ENCODE measurements around the gene EXOSC5. TPM values are rescaled to one million over a fixed set of nuclear protein-coding genes. Genes with fewer than 3 reads are reported as not detected.

EXOSC5 gene
- polyA plus RNA-seq, 3 donors = 12.5 to 17.4 (median 14.3) TPM

DNA sequence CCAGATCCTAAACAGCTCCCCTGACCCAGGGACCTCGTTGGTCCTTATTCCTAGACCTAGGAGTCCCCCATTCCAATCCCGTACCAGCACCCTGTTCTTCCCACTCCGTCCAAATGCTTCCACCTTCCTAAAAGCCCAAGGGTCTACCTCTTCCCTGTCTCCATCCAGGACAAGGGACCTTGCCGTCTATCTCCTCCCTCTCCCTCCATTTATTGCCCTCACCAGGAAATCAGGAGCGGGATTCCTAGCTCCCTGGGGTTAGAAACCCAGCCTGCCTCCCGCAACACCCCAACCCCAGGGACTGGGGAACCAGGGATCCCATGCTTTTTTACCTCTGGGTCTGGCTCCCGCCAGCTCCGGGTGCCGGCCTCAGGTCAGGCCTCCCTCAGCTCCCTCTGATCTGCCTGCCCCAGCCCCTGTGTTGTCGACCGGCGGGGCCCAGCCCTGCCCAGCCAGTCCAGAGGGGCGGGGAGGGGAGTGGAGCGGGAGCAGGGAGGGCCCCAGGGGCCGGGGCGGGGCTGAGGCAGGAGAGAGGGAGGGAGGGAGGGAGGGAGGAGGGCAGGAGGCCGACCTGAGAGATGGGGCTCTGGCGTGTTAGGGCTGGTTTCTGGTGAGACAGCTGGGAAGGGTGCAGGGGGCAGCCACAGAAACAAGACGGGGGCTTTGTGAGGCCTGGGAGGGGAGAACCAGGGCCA lies 29.9 kb upstream of the EXOSC5 start, which contains the start of gene B3GNT8:
Gene B3GNT8 (minus strand): TSS at position 423 of the 695 bp plus-strand sequence. CDS start 596 bp downstream, outside the sequence.
- peak in 2 of 3 donors; percentile 49 to 60 for DNase-seq (ENCODE audit: low read depth in 3 of 3, low spot score in 2 of 3)

DNA sequence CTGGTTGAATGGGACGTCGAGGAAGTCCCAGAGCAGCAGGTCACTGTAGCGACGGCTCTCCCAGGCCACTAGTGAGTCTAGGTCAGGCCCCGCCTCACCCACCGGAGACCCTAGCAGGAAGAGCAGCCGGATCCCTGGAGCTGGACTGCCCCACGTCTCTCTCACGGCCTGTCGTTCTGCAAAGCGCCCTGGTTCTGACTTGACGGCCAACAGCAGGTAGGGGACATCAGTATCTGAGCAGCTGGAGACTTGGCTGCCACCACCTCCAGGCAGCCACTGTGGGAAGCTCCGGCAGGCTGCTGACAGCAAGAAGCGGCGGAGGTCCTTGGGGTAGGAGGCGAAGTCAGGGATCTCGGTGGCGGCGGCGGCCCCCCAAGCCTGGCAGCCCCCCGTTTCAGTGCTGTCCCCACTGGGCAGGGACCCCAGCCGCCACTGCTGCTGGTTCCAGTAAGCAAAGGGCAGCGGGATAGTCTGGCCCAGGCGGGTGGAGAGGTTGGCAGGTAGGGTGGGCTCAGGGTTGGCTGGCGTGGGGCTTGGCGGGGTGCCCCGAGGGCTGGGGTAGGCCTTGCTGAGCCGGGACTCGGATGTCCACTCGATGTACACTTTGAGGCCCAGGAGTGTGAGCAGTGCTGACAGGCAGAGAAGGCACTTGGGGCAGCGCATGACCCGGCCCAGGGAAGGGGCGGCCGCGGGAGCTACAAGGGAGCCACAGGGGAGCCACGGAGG lies 29.1 kb upstream of the EXOSC5 start:
- no peak for DNase-seq (ENCODE audit: low read depth in 3 of 3, low spot score in 2 of 3)

DNA sequence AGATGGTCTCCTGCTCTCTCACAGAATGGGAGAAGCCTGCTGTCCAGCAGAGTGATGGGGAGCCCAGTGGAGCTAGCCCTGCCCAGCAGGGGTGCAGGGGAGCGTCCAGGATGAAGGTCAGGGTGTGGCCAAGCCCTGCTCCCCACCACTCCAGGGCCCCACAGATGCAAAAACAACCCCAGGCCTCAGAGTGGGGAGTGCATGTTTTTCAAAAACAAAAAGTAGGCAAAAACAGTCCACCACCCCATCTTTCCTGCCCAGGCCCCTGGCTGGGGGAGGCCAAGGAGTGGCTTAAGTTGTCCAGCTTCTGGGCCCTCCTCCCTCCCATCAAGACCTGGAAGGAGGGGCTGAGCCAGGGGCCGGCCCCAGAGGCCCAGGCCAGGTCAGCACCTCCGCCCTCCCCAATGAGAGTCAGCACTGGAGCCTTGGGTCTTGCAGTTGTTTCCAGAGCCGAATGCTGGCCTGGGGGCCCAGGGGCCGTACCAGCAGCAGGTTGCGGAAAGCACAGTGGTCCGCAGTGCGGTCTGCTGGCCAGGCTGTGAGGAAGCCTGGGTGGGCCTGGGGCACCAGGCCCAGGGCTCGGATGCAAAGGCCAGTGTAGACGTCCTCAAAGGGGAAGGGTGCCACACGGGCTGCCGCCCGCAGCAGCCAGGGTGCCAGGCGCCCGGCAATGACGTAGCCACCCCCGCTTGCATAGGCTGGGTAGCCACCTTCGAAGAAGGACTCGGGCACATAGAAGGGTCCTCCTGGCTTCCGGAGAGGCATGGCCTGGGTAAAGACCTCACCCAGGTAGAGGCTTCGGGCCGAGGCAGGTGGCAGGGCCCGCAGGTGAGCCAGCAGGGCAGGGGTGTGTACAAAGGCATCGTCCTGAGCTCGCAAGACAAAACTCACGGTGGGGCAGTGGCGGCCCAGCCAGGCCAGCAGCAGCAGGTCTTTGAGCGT lies 28.3 kb upstream of the EXOSC5 start:
- no peak for DNase-seq (ENCODE audit: low read depth in 3 of 3, low spot score in 2 of 3)

DNA sequence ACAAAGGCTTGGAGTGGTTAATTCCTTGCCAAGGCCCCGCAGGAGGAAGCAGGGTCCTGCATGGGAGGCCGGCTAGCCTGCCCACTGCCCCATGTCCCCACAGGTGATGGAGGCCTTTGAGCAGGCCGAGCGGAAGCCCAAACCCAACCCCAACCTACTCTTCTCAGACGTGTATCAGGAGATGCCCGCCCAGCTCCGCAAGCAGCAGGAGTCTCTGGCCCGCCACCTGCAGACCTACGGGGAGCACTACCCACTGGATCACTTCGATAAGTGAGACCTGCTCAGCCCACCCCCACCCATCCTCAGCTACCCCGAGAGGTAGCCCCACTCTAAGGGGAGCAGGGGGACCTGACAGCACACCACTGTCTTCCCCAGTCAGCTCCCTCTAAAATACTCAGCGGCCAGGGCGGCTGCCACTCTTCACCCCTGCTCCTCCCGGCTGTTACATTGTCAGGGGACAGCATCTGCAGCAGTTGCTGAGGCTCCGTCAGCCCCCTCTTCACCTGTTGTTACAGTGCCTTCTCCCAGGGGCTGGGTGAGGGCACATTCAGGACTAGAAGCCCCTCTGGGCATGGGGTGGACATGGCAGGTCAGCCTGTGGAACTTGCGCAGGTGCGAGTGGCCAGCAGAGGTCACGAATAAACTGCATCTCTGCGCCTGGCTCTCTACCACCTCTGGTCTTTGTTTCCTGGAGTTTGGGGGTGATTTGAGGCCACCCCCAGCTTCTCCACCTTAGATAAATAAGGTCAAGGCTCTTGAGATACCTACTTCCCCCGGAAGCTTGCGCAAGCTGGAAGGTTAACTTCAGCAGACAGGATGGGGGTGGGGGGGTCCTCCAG lies 27.4 kb upstream of the EXOSC5 start:
- no peak for DNase-seq (ENCODE audit: low read depth in 3 of 3, low spot score in 2 of 3)

DNA sequence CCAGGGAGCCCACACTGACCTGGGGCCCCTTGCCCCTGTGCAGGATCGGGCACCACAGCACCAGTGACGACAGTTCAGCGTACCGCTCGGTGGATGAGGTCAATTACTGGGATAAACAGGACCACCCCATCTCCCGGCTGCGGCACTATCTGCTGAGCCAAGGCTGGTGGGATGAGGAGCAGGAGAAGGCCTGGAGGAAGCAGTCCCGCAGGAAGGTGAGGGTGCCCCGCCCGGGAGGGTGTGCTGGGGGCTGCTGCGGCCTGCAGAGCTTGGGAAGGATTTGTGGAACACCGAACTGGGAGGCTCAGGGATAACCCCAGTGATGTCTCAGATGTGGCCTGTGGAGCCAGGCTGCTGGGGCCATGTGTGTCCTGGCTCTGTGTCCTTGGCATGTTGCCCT lies 25.8 kb upstream of the EXOSC5 start:
- DNase-seq (ENCODE audit: low read depth in 3 of 3, low spot score in 2 of 3) = no peak

DNA sequence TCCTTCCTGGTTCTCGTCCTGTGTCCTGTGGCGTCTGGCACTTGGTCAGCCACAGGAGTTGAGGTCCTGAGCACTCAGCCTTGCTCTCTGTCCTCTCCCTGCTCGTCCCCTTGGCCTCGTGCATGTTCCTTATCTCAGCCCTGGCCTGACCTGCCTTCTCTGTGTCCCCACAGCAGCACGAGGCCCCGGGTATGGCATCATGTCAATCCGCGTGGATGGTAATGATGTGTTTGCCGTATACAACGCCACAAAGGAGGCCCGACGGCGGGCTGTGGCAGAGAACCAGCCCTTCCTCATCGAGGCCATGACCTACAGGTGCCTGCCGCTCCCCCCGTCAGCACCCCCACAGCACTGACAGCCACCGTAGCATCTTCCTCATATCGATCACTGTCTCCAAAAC lies 25.3 kb upstream of the EXOSC5 start:
- no peak for DNase-seq (ENCODE audit: low read depth in 3 of 3, low spot score in 2 of 3)

DNA sequence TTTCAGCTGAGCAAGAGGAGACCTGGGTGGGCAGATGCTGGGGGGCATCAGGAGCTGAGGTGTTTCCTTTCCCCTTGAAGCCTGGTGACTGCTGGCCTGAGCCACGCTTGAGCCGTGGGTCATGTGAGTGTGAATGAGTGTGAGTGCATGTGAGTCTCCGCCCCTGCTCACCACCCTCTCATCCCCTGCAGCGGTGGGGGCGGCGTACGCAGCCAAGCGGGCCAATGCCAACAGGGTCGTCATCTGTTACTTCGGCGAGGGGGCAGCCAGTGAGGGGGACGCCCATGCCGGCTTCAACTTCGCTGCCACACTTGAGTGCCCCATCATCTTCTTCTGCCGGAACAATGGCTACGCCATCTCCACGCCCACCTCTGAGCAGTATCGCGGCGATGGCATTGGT lies 24.8 kb upstream of the EXOSC5 start:
- DNase-seq (ENCODE audit: low read depth in 3 of 3, low spot score in 2 of 3) = no peak

DNA sequence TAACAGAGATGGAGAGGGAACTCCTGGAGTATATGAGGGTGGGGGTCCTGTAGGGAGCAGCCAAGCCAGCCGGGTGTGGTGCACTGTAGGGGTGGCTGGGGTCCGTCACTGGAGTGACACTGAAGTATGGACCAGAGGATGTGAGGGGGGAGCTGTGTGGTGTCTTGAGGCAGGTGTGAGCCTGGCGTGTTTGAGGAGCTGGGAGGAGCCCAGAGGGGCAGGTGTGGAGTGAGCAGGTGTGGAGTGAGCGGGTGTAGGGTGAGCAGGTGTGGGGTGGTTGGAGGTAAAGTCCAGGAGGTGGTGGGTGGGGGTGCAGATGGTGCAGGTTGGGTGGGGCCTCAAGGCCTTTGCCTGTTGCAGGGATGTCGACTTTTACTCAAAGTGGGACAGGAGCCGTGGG lies 24.2 kb upstream of the EXOSC5 start:
- no peak for DNase-seq (ENCODE audit: low read depth in 3 of 3, low spot score in 2 of 3)

DNA sequence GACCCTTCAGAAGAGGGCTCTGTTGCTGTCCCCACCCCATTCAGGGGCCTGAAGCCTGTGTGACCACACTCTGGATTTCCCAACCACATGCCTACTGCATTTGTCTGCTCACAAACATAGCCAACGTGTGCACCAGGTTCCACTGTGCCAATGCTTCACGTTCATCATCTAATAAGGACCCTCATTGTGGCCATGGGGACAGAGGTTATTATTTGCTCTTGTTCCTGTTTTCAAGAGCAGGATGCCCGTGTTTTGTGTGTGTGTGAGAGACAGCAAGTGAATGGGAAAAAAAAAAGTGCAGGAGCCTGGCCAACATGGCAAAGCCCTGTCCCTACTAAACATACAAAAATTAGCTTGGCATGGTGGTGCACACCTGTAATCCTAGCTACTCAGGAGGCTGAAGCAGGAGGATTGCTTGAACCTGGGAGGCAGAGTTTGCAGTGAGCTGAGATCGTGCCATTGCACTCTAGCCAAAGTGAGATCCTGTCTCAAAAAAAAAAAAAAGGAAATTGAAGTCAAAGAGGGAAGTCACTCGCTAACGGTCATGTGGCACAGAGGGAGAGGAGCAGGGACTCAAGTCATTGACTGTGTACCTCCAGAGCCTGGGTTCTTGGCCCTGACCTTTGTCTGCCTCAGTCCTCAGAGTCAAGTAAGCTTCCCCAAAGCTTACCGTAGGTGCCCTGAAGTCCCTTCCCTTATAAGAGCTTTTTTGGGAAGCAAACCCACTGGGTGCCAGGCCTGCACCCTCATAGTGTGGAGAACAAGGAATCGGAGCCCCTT lies 23.1 kb upstream of the EXOSC5 start:
- no peak for DNase-seq (ENCODE audit: low read depth in 3 of 3, low spot score in 2 of 3)

DNA sequence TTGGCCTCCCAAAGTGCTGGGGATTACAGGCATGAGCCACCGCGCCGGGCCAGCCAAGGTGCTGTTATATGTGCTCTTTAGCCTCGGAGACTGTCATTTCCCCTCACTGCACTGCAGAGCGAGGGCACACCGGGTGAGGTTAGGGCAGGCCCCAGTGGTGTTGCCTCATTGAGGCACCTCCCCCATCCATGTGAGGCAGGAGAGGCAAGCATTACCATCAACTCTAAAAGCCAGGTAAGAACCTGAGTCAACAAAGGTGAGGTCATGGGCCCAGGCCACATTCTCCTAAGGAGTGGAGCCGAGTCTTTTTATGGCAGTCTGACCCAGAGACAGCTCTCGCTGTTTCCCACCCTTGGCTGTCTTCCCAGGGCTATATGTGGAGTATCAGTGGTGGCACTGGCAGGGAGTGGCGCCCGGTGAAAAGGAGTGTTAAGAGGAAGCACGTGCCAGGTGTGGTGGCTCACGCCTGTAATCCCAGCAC lies 19.1 kb upstream of the EXOSC5 start:
- no peak for DNase-seq (ENCODE audit: low read depth in 3 of 3, low spot score in 2 of 3)

DNA sequence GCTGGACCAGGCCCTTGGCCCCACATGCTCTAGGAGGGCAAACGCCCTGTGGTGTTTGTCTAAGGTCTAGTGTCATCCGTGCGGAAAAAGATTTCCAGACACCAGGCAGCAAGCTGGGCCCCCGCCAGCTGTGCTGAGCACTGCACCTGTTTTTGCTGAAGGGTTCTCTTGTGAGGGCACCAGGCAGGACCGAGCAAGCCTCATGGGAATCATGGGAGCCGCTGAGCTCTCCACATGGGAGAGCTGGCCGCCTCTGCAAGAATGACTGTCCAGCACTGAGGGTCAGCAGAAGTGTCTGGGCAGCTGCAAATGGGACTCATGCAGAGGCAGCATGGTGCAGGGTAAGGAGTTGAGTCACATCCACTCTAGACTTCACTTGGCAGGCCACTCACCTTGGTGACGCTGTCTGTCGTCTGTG lies 18.0 kb upstream of the EXOSC5 start:
- DNase-seq (ENCODE audit: low read depth in 3 of 3, low spot score in 2 of 3) = no peak

DNA sequence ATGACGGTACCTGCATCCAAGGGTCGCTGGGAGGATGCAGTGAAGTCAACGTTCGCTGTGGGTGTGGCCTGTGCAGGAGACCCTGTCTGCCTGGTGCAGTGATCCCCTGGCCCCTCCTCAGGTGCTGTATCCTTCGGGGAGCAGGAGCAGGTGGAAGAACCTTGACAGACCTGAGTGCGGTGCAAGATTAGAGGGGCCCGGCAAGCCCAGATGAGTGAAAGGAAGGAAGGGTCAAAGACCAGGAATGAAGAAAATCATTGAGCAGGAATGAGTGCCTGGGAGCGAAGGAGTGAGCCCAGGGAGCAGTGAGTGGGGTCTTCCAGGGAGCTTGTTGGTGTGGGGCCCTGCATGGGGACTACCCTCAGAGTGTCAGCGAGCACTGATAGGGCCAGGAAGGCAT lies 17.3 kb upstream of the EXOSC5 start:
- DNase-seq (ENCODE audit: low read depth in 3 of 3, low spot score in 2 of 3) = no peak

DNA sequence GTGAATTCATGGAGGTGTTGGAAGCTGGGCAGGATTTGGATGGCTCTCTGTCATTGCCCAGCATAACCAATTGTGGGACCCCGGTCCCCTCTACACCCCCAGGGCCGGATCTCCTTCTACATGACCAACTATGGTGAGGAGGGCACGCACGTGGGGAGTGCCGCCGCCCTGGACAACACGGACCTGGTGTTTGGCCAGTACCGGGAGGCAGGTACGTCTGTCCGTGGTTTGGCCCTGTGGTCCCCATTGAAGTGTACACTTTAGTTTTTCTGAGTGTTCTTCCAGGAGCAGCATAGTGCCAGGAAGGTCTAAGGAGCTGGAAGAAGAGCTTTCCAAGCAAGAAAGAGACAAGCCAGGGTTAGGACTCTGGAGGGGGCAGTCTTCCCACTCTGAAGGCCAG lies 16.8 kb upstream of the EXOSC5 start:
- DNase-seq (ENCODE audit: low read depth in 3 of 3, low spot score in 2 of 3) = no peak

DNA sequence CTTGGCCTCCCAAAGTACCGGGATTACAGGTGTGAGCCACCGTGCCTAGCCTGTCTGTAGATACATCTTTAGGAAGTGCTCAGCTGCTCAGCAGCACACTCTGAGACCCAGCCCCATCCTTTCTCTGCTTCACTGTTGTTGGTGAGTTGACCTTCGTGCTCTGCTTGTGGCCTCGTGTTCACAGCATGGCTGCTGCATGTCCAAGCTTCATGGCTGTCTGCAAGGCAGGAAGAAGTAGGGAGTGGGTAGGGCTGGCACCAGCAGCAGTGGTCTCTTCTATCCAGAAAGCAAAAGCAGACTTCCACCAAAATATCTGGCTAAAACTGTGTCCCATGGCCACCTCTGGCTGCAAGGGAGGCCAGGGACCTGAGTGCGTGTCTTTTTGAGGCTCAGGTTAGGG lies 15.8 kb upstream of the EXOSC5 start:
- no peak for DNase-seq (ENCODE audit: low read depth in 3 of 3, low spot score in 2 of 3)

DNA sequence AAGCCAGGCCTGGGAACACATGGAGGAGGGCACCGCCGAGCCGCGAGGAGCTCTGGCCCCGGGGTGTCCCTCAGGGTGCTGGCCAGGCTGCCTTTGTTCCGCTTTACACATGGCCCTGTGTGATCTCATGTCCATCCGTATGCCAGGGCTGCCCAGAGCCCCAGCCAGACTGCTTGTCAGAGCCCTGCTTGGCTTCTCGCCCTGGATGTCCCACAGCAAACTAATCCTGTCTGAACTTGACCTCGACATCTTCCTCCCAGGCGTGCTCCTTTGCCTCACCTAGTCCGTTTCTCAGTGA lies 14.8 kb upstream of the EXOSC5 start:
- DNase-seq (ENCODE audit: low read depth in 3 of 3, low spot score in 2 of 3) = no peak

DNA sequence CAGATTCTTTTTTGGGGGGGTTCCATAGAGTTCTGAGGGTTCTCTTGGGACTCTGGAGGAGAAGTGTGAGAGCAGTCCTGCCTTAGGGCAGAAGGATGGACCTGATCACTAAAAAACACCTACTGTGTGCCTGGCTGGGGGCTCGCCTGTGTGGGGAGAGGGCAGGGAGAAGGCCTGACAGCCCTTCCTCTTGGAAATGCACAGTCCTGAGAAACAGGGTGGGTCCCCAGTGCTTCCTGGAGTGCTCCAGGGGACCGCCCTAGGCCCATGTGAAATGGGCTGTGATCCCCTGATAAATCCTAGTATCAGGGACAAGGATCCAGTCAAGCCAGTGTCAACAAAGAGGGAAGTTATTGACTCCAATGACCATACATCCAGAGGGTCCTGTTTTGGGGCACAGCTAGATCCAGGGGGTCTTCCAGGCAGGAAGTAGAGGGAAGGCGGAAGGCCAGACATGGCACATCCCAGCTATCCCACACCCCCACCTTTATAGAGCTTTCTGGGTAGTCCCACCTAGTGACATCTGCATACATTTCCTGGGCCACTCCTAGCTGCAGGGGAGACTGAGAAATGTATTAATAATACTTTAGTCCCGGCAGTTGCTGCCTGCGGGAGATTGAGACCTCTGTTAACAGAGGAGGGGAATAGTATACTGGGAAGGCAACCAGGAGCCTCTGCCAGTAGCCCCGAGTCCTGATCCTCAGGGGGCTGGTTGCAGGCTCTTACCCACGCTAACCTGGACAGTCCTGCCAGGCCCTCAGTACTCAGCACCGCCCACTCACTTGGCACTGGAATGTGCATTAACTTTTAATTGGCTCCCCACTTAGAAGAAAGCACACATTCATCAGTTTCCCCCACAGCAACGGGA lies 14.2 kb upstream of the EXOSC5 start:
- DNase-seq (ENCODE audit: low read depth in 3 of 3, low spot score in 2 of 3) = no peak

DNA sequence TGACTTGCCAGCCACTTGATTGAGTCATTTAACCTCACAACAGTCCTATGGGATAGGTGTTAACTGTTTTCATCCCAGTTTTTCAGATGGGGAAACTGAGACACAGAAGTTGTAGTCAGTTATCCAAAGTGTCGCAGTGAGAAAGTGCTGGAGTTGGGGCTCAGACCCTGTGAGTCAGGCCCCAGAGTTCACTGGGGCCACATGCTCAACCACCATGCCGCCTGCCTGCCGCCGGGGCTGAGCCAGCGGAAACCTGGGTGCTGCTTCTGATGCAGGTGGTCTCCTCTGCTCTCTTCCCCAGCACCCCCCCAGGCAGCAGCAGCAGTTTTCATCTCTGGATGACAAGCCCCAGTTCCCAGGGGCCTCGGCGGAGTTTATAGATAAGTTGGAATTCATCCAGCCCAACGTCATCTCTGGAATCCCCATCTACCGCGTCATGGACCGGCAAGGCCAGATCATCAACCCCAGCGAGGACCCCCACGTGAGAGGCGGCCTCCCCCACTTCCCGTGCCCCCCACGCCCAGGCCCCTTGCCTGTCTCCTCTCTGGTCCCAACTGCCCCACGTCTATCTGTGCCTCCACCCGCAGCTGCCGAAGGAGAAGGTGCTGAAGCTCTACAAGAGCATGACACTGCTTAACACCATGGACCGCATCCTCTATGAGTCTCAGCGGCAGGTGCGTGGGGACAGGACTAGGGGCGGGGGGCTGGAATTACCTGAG lies 13.3 kb upstream of the EXOSC5 start:
- DNase-seq (ENCODE audit: low read depth in 3 of 3, low spot score in 2 of 3) = no peak

DNA sequence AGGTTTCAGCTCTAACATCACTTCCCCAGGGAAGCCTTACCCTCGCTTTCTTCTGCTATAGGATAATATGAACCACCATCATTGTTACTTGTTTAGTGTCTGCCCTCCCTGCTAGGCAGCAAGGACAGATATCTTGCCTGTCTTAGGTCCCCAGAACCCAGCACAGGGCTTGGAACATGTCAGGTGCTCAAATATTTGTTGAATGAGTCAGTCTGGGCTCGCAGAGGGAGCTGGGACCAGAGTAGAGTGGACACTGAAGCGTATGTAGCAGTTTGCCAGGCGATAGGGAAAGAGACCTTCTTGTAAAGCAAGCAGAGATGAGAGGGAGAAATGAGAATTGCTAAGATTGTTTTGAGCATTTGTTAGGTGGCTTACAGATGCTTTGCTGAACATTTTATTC lies 12.1 kb upstream of the EXOSC5 start:
- DNase-seq (ENCODE audit: low read depth in 3 of 3, low spot score in 2 of 3) = no peak

Measured in right renal cortex interstitium (tissue), 3 donors.